ENCODE data around the gene TBX1. TPM values are rescaled to one million over a fixed set of nuclear protein-coding genes. Genes with fewer than 3 reads are reported as not detected.

Gene TBX1
- total and polyA plus RNA-seq, 2 of the 13 experiments (the other 11 are each of a cell fraction or from before 2014, with no cell fraction given), result not detected

DNA sequence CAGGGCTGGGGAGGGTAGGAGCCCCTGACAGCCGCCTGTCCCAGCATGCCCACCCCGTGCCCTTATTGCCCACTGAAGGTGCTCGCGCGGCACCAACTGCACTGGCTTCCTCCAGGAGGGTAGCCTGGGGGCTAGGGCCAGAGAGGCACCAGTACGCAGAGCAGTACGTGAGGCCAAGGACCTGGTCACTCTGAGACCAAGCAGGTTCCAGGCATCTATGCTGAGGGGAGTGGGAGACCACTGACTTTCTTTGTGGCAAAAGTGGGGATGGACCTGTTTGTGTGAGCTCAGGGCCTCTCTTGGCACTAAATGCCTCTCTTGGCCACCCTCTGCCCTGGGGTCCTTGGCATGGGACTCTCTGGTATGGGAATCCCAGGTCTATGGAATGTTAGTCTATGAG lies 26.4 kb upstream of the TBX1 start:
- H4K20me1 ChIP-seq (ENCODE audit: insufficient read depth, low read length), result peaks cover 3% of the 10 kb centered on the region; the same call in 1 of the 2 replicates
- no peaks in the 10 kb centered on the region for H3K79me2 ChIP-seq (ENCODE audit: insufficient read depth, low read length)
- intact Hi-C loops (cut with micrococcal nuclease; ENCODE audit: unreplicated experiment) (loop anchor here (5.0 kb wide), 1 partner anchor 48 kb away; no protein-coding TSS in a partner anchor), in situ Hi-C loops (cut with HindIII; ENCODE audit: extremely low pct_ligation_motif_present, low pct_unique_long_range_greater_than_20kb) (loop anchor here (5.0 kb wide), 1 partner anchor 168 kb away; no protein-coding TSS in a partner anchor)
- no peaks in the 10 kb centered on the region for H3K9me3 ChIP-seq (ENCODE audit: low read length)
- H3K36me3 ChIP-seq (replicated peaks in 1 of 2; ENCODE audit: control insufficient read depth in 1 of 2, insufficient read depth in 2 of 2, low read length in 2 of 2), result no peaks in the 10 kb centered on the region
- WGBS (ENCODE audit: low lambda C conversion rate), result no CpG with 5 or more reads among the region's 7 CpGs
- FAIRE-seq (no peak), DNase-seq (ENCODE audit: low spot score) (no peak), ATAC-seq (no peak)
- no peak overlapping the region for H3K9ac ChIP-seq (ENCODE audit: insufficient read depth, low read depth, low read length)
- no peak overlapping the region for H3K4me2 ChIP-seq (ENCODE audit: low read depth, low read length)
- H2AFZ ChIP-seq (ENCODE audit: low read length), result no peak overlapping the region
- no peak overlapping the region for H3K4me3 ChIP-seq (replicated peaks in 1 of 3; ENCODE audit: insufficient read depth in 1 of 3, low read depth in 2 of 3, low read length in 3 of 3)
- H3K27me3 ChIP-seq (ENCODE audit: control insufficient read depth in 1 of 2, insufficient read depth in 2 of 2, low read length in 2 of 2), result peaks cover 4 to 69% of the 10 kb centered on the region in 2 experiments
- POLR2A ChIA-PET, result no interaction called here
- no peak overlapping the region for H3K27ac ChIP-seq (ENCODE audit: extremely low read length, insufficient read depth, low read length)
- H3K4me1 ChIP-seq (ENCODE audit: insufficient read depth, low read length), result peaks cover 35% of the 10 kb centered on the region
- CTCF ChIA-PET (ENCODE audit: low intra/inter-chr PET ratio, low total read pairs), result no interaction called here
- BruUV-seq (replicated peaks), result no TSS peak
- TF ChIP-seq ZNF468 (CRISPR knock-in tag; IDR thresholded peaks at IDR 0.05), result no peak
- no peak for TF ChIP-seq ZNF331 (CRISPR knock-in tag; IDR thresholded peaks at IDR 0.05)
- TF ChIP-seq, protein P1, sequence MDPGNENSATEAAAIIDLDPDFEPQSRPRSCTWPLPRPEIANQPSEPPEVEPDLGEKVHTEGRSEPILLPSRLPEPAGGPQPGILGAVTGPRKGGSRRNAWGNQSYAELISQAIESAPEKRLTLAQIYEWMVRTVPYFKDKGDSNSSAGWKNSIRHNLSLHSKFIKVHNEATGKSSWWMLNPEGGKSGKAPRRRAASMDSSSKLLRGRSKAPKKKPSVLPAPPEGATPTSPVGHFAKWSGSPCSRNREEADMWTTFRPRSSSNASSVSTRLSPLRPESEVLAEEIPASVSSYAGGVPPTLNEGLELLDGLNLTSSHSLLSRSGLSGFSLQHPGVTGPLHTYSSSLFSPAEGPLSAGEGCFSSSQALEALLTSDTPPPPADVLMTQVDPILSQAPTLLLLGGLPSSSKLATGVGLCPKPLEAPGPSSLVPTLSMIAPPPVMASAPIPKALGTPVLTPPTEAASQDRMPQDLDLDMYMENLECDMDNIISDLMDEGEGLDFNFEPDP (CRISPR knock-in tag; conservative IDR thresholded peaks at IDR 0.05), result no peak
- TF ChIP-seq, protein P2, sequence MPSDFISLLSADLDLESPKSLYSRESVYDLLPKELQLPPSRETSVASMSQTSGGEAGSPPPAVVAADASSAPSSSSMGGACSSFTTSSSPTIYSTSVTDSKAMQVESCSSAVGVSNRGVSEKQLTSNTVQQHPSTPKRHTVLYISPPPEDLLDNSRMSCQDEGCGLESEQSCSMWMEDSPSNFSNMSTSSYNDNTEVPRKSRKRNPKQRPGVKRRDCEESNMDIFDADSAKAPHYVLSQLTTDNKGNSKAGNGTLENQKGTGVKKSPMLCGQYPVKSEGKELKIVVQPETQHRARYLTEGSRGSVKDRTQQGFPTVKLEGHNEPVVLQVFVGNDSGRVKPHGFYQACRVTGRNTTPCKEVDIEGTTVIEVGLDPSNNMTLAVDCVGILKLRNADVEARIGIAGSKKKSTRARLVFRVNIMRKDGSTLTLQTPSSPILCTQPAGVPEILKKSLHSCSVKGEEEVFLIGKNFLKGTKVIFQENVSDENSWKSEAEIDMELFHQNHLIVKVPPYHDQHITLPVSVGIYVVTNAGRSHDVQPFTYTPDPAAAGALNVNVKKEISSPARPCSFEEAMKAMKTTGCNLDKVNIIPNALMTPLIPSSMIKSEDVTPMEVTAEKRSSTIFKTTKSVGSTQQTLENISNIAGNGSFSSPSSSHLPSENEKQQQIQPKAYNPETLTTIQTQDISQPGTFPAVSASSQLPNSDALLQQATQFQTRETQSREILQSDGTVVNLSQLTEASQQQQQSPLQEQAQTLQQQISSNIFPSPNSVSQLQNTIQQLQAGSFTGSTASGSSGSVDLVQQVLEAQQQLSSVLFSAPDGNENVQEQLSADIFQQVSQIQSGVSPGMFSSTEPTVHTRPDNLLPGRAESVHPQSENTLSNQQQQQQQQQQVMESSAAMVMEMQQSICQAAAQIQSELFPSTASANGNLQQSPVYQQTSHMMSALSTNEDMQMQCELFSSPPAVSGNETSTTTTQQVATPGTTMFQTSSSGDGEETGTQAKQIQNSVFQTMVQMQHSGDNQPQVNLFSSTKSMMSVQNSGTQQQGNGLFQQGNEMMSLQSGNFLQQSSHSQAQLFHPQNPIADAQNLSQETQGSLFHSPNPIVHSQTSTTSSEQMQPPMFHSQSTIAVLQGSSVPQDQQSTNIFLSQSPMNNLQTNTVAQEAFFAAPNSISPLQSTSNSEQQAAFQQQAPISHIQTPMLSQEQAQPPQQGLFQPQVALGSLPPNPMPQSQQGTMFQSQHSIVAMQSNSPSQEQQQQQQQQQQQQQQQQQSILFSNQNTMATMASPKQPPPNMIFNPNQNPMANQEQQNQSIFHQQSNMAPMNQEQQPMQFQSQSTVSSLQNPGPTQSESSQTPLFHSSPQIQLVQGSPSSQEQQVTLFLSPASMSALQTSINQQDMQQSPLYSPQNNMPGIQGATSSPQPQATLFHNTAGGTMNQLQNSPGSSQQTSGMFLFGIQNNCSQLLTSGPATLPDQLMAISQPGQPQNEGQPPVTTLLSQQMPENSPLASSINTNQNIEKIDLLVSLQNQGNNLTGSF (CRISPR knock-in tag; IDR thresholded peaks at IDR 0.05), result no peak
- no peak for TF ChIP-seq KLF16 (CRISPR knock-in tag; IDR thresholded peaks at IDR 0.05)
- no peak for TF ChIP-seq FOXC1 (CRISPR knock-in tag; IDR thresholded peaks at IDR 0.05; ENCODE audit: borderline replicate concordance)
- no peak for TF ChIP-seq ZFP36L2 (CRISPR knock-in tag; IDR thresholded peaks at IDR 0.05)
- TF ChIP-seq, protein P3, sequence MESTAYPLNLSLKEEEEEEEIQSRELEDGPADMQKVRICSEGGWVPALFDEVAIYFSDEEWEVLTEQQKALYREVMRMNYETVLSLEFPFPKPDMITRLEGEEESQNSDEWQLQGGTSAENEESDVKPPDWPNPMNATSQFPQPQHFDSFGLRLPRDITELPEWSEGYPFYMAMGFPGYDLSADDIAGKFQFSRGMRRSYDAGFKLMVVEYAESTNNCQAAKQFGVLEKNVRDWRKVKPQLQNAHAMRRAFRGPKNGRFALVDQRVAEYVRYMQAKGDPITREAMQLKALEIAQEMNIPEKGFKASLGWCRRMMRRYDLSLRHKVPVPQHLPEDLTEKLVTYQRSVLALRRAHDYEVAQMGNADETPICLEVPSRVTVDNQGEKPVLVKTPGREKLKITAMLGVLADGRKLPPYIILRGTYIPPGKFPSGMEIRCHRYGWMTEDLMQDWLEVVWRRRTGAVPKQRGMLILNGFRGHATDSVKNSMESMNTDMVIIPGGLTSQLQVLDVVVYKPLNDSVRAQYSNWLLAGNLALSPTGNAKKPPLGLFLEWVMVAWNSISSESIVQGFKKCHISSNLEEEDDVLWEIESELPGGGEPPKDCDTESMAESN (CRISPR knock-in tag; conservative IDR thresholded peaks at IDR 0.05), result no peak
- TF ChIP-seq ZNF326 (CRISPR knock-in tag; IDR thresholded peaks at IDR 0.05; ENCODE audit: borderline replicate concordance), result no peak
- no peak for TF ChIP-seq MAFG (CRISPR knock-in tag; IDR thresholded peaks at IDR 0.05)
- TF ChIP-seq ZNF709 (CRISPR knock-in tag; IDR thresholded peaks at IDR 0.05), result no peak
- TF ChIP-seq, protein P4, sequence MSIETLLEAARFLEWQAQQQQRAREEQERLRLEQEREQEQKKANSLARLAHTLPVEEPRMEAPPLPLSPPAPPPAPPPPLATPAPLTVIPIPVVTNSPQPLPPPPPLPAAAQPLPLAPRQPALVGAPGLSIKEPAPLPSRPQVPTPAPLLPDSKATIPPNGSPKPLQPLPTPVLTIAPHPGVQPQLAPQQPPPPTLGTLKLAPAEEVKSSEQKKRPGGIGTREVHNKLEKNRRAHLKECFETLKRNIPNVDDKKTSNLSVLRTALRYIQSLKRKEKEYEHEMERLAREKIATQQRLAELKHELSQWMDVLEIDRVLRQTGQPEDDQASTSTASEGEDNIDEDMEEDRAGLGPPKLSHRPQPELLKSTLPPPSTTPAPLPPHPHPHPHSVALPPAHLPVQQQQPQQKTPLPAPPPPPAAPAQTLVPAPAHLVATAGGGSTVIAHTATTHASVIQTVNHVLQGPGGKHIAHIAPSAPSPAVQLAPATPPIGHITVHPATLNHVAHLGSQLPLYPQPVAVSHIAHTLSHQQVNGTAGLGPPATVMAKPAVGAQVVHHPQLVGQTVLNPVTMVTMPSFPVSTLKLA (IDR thresholded peaks at IDR 0.05), result no peak
